Measurements from ENCODE around the gene CAMTA1.

GRCh38 chr1:7177438-7178146 lies 392.3 kb downstream of the CAMTA1 start:
- TF ChIP-seq CTCF (IDR thresholded peaks at IDR 0.05) (no peak), POLR2AphosphoS5 (IDR thresholded peaks at IDR 0.05; ENCODE audit: low read depth, low read length) (no peak), REST (IDR thresholded peaks at IDR 0.05; ENCODE audit: insufficient read depth in 1 of 2, low read depth in 2 of 2, low read length in 1 of 2) (no peak), SIN3A (IDR thresholded peaks at IDR 0.05; ENCODE audit: borderline replicate concordance, insufficient read depth, low read depth, low read length) (no peak)
